Measurements from ENCODE around the gene LARP1. TPM values are rescaled to one million over a fixed set of nuclear protein-coding genes. Genes with fewer than 3 reads are reported as not detected.

The LARP1 gene
- total and polyA plus RNA-seq, 10 of the 15 experiments (the other 5 are each of a cell fraction or from before 2014, with no cell fraction given) = 22.6 to 227 (median 60.8) TPM

GRCh38 chr5:154837009-154837901 lies 82.1 kb downstream of the LARP1 start:
- no peaks in the 10 kb centered on the region for H3K4me1 ChIP-seq (ENCODE audit: control insufficient read depth, insufficient read depth, low read length)
- no peaks in the 10 kb centered on the region for H4K20me1 ChIP-seq (ENCODE audit: control insufficient read depth, insufficient read depth)
- H3K9me3 ChIP-seq (replicated peaks; ENCODE audit: control insufficient read depth, insufficient read depth, low read length) = no peaks in the 10 kb centered on the region
- no peaks in the 10 kb centered on the region for H3K79me2 ChIP-seq (ENCODE audit: control insufficient read depth, insufficient read depth, low read length)
- RAD21 ChIA-PET (ENCODE audit: unreplicated experiment) = no interaction called here
- H3K27ac ChIP-seq (ENCODE audit: control insufficient read depth, insufficient read depth) = no peak overlapping the region
- FAIRE-seq (no peak), ATAC-seq (no peak), DNase-seq (ENCODE audit: low read depth, low spot score) (no peak)
- no peaks in the 10 kb centered on the region for H3K27me3 ChIP-seq (replicated peaks in 1 of 2; ENCODE audit: control insufficient read depth in 2 of 2, insufficient read depth in 2 of 2, low read length in 1 of 2)
- in situ Hi-C loops (cut with MboI) = no loop called here
- 96% methylated on average over 6 of the region's 6 CpGs for WGBS (ENCODE audit: insufficient coverage, insufficient replicate concordance, low lambda C conversion rate, missing lambda C conversion rate)
- intact Hi-C loops (cut with micrococcal nuclease; ENCODE audit: unreplicated experiment) = no loop called here
- SMC1A ChIA-PET (ENCODE audit: uncharacterized antibody, unreplicated experiment) = interaction anchor here (0.5 to 1.1 kb wide), 2 partner anchors 13 to 188 kb away, joined by 4 to 5 read pairs; no protein-coding TSS in a partner anchor
- CTCF ChIA-PET = no interaction called here
- no peak for TF ChIP-seq POLR2AphosphoS5 (IDR thresholded peaks at IDR 0.05; ENCODE audit: low read length)
- no peak for TF ChIP-seq RCOR1 (conservative IDR thresholded peaks at IDR 0.05; ENCODE audit: low read depth, low read length)
- TF ChIP-seq MLLT1 (IDR thresholded peaks at IDR 0.05) = no peak
- no peak for TF ChIP-seq TCF7 (IDR thresholded peaks at IDR 0.05; ENCODE audit: borderline replicate concordance)
- TF ChIP-seq CUX1 (IDR thresholded peaks at IDR 0.05; ENCODE audit: insufficient replicate concordance, low read depth, low read length) = no peak
- TF ChIP-seq PKNOX1 (IDR thresholded peaks at IDR 0.05) = no peak
- TF ChIP-seq SRF (IDR thresholded peaks at IDR 0.05; ENCODE audit: low read depth in 2 of 2, low read length in 2 of 2) = no peak
- no peak for TF ChIP-seq ESRRA (IDR thresholded peaks at IDR 0.05; ENCODE audit: low read length)
- no peak for TF ChIP-seq BHLHE40 (IDR thresholded peaks at IDR 0.05; ENCODE audit: borderline replicate concordance in 1 of 2, low read depth in 2 of 2, low read length in 1 of 2)
- H3K4me2 ChIP-seq (ENCODE audit: control insufficient read depth, insufficient read depth) = no peak overlapping the region
- H3K9ac ChIP-seq (ENCODE audit: control insufficient read depth, insufficient read depth, low read length) = no peak overlapping the region
- H3K36me3 ChIP-seq (ENCODE audit: control insufficient read depth in 2 of 2, insufficient read depth in 2 of 2, low read length in 1 of 2) = no peaks in the 10 kb centered on the region; a peak in 1 of 4 replicates
- POLR2A ChIA-PET = interaction anchor here (0.6 kb wide), 1 partner anchor 112 kb away, joined by 3 read pairs; no protein-coding TSS in a partner anchor
- H3K4me3 ChIP-seq = no peak overlapping the region
- no peak overlapping the region for H2AFZ ChIP-seq (ENCODE audit: control insufficient read depth, low read depth, low read length)
- BruUV-seq (replicated peaks) = no TSS peak

Data from GM12878 (cell line).